ENCODE measurements around the gene RBM12. TPM values are rescaled to one million over a fixed set of nuclear protein-coding genes. Genes with fewer than 3 reads are reported as not detected.

Gene RBM12
- total and polyA plus RNA-seq, 2 of the 8 experiments (the other 6 are each of a cell fraction or from before 2014, with no cell fraction given) = 187 to 214 TPM

DNA sequence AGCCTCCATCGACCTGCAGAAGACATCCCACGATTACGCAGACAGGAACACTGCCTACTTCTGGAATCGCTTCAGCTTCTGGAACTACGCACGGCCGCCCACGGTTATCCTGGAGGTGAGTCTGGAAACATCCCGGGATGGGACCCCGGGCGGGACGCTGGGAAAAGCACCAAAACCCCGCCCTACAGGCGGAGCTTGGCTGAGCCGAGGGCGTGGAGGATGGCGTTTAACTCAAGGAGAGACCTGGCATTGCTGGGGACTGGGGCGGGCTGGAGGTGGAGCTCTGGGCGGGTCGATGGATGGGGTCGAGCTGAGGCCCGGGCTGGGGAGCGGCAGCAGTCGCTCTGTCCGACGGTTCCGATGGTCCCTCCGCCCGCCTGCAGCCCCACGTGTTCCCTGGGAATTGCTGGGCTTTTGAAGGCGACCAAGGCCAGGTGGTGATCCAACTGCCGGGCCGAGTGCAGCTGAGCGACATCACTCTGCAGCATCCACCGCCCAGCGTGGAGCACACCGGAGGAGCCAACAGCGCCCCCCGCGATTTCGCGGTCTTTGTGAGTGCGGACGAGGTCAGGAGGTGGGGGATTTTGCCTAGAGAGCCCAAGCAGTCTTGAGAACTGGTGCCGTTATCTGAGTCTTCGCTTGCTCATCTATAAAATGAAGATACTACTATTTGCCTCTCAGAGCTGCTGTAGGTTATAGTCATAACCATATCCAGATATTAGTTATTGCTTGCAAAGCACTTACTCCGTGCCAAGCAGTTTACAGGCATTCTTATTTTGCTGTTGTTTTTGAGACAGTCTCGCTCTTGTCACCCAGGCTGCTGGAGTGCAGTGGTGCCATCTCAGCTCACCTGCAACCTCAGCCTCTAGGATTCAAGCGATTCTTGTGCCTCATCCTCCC, 45.3 kb downstream of the RBM12 start (continued):
- no peak for TF ChIP-seq TEAD4 (IDR thresholded peaks at IDR 0.05; ENCODE audit: low read depth, low read length)
- peak in 1 of 2 experiments; percentile 86; a peak in 1 of 4 replicates for TF ChIP-seq HDAC2 (IDR thresholded peaks at IDR 0.05; ENCODE audit: borderline replicate concordance in 1 of 2, low read depth in 2 of 2, low read length in 2 of 2)
- no peak for TF ChIP-seq ATF2 (IDR thresholded peaks at IDR 0.05; ENCODE audit: low read length)
- no peak for TF ChIP-seq GABPA (IDR thresholded peaks at IDR 0.05; ENCODE audit: borderline replicate concordance, insufficient read depth, low read length)
- TF ChIP-seq SIRT6 (IDR thresholded peaks at IDR 0.05; ENCODE audit: low read length) = no peak
- TF ChIP-seq POLR2A (IDR thresholded peaks at IDR 0.05; ENCODE audit: control extremely low read depth in 1 of 2, low read depth in 2 of 2, low read length in 2 of 2) = peak; percentile 26 to 79
- peak; percentile 29 to 46; a peak in 3 of 4 replicates for TF ChIP-seq RAD21 (IDR thresholded peaks at IDR 0.05 in 1 of 2, conservative IDR thresholded peaks at IDR 0.05 in 1 of 2; ENCODE audit: low read depth in 2 of 2, low read length in 2 of 2)
- no peak for TF ChIP-seq SIX5 (IDR thresholded peaks at IDR 0.05; ENCODE audit: low read depth, low read length)
- no peak for TF ChIP-seq TCF12 (IDR thresholded peaks at IDR 0.05; ENCODE audit: low read depth, low read length)
- no peak for TF ChIP-seq HDAC6 (IDR thresholded peaks at IDR 0.05; ENCODE audit: low read depth, low read length)
- TF ChIP-seq CBX5 (IDR thresholded peaks at IDR 0.05; ENCODE audit: low read depth, low read length) = no peak
- no peak for TF ChIP-seq YY1 (IDR thresholded peaks at IDR 0.05; ENCODE audit: low read depth, low read length)
- TF ChIP-seq NANOG (IDR thresholded peaks at IDR 0.05; ENCODE audit: insufficient read depth, low read depth, low read length, poor library complexity, severe bottlenecking) = no peak
- no peak for TF ChIP-seq CEBPB (IDR thresholded peaks at IDR 0.05; ENCODE audit: low read depth, low read length)
- TF ChIP-seq POLR2AphosphoS5 (IDR thresholded peaks at IDR 0.05; ENCODE audit: low read depth, low read length) = peak; percentile 68
- TF ChIP-seq KDM4A (IDR thresholded peaks at IDR 0.05; ENCODE audit: low read depth, low read length, severe bottlenecking) = peak; percentile 84
- no peak for TF ChIP-seq CHD1 (IDR thresholded peaks at IDR 0.05; ENCODE audit: low read depth, low read length)
- TF ChIP-seq CHD2 (IDR thresholded peaks at IDR 0.05; ENCODE audit: low read length) = 0 out of 2 replicates have a peak, but pooled peaks have one; percentile 9
- no peak for TF ChIP-seq GTF2F1 (IDR thresholded peaks at IDR 0.05; ENCODE audit: borderline replicate concordance, low read depth, low read length)
- no peak for TF ChIP-seq SRF (IDR thresholded peaks at IDR 0.05; ENCODE audit: low read depth, low read length)
- TF ChIP-seq SUZ12 (IDR thresholded peaks at IDR 0.05; ENCODE audit: low read length) = no peak
- TF ChIP-seq CBX8 (IDR thresholded peaks at IDR 0.05; ENCODE audit: borderline replicate concordance, low read depth, low read length) = no peak
